Activated naive CD4-positive, alpha-beta T cell treated with anti-CD3 and anti-CD28 coated beads, Interleukin-2, amount 50 U/mL, for 72 hours (primary cell): ENCODE data around the gene EID2. TPM values are rescaled to one million over a fixed set of nuclear protein-coding genes. Genes with fewer than 3 reads are reported as not detected.

Experiments used
- ATAC-seq, 2 donors: fragments of 150-1000 bp; cut with Tn5 transposase; 2 replicates each; pipeline ENCODE4 v1.10.0; 2021; ENCODE audit warnings: mild to moderate bottlenecking in 2 of 2, moderate library complexity in 2 of 2
- DNase-seq, 2 donors: peaks; one replicate each; pipeline ENCODE4 v3.0.0; 2021 to 2022; ENCODE audit warnings: low spot score in 2 of 2
- H3K27ac Mint-ChIP-seq, 2 donors: one replicate each; pipeline ENCODE4 v1.8.0; 2022; ENCODE audit warnings: mild to moderate bottlenecking in 2 of 2, mixed read lengths in 2 of 2
- H3K36me3 Mint-ChIP-seq, 2 donors: one replicate each; pipeline ENCODE4 v1.8.0; 2022; ENCODE audit warnings: mixed read lengths in 2 of 2
- H3K9me3 Mint-ChIP-seq, 2 donors: one replicate each; pipeline ENCODE4 v1.8.0; 2022; ENCODE audit warnings: mixed read lengths in 2 of 2
- total RNA-seq, 2 donors: library from RNA; stranded (reverse); gene quantifications; one replicate each; pipeline ENCODE4 v1.2.3, GENCODE V29; 2022

The EID2 gene
- total RNA-seq, 2 donors from 2014 or later = 11.4 to 12.7 TPM

GRCh38 chr19:39497996-39498797 lies 41.8 kb downstream of the EID2 start:
- Mint-ChIP-seq H3K36me3 (peaks cover 7 to 13% of the 10 kb centered on the region in 2 donors), H3K9me3 (no peaks in the 10 kb centered on the region), H3K27ac (no peak overlapping the region)
- ATAC-seq (peak; percentile 36 to 62), DNase-seq (no peak)

- H3K9me3 Mint-ChIP-seq = no peaks in the 10 kb centered on the region
- peaks cover 7 to 13% of the 10 kb centered on the region in 2 donors for H3K36me3 Mint-ChIP-seq
- no peak for ATAC-seq
- H3K27ac Mint-ChIP-seq = no peak overlapping the region
- no peak for DNase-seq
Observed at GRCh38 chr19:39497701-39497995, 42.3 kb downstream of the EID2 start.

- no peak for DNase-seq
- Mint-ChIP-seq H3K27ac (no peak overlapping the region), H3K9me3 (no peaks in the 10 kb centered on the region), H3K36me3 (peaks cover 7 to 13% of the 10 kb centered on the region in 2 donors)
- ATAC-seq = no peak
Observed at GRCh38 chr19:39496063-39496462, 43.9 kb downstream of the EID2 start.

- DNase-seq (no peak), ATAC-seq (no peak)
- no peaks in the 10 kb centered on the region for H3K9me3 Mint-ChIP-seq
- peaks cover 3 to 9% of the 10 kb centered on the region in 2 donors for H3K36me3 Mint-ChIP-seq
- H3K27ac Mint-ChIP-seq = no peak overlapping the region
Observed at GRCh38 chr19:39494661-39495060, 45.3 kb downstream of the EID2 start.

GRCh38 chr19:39492788-39493187 lies 47.2 kb downstream of the EID2 start:
- H3K27ac Mint-ChIP-seq = no peak overlapping the region
- ATAC-seq (no peak), DNase-seq (no peak)

GRCh38 chr19:39492225-39492624 lies 47.7 kb downstream of the EID2 start:
- ATAC-seq (no peak), DNase-seq (no peak)
- no peak overlapping the region for H3K27ac Mint-ChIP-seq
- no peaks in the 10 kb centered on the region for H3K9me3 Mint-ChIP-seq
- peaks cover 6 to 8% of the 10 kb centered on the region in 2 donors for H3K36me3 Mint-ChIP-seq

More at GRCh38 chr19:39492788-39493187, 47.2 kb downstream of the EID2 start:
- no peaks in the 10 kb centered on the region for H3K9me3 Mint-ChIP-seq
- H3K36me3 Mint-ChIP-seq = peaks cover 6 to 8% of the 10 kb centered on the region in 2 donors

GRCh38 chr19:39489756-39490155 lies 50.2 kb downstream of the EID2 start:
- H3K9me3 Mint-ChIP-seq = no peaks in the 10 kb centered on the region

More at GRCh38 chr19:39489756-39490155, 50.2 kb downstream of the EID2 start:
- peaks cover 6 to 8% of the 10 kb centered on the region in 2 donors for H3K36me3 Mint-ChIP-seq
- no peak overlapping the region for H3K27ac Mint-ChIP-seq
- DNase-seq = no peak
- ATAC-seq = no peak

Other genes starting within 250 kb of the EID2 start
- gene IFNL1, start 243.8 kb downstream of the EID2 start, total RNA-seq = 1 to 10 TPM in 1 of 2 donors, not detected in 1; 1.8 TPM
- 10 to 100 TPM in 1 of 2 donors, 1 to 10 TPM in 1; 5.3 to 11.2 TPM for gene LRFN1, start 219.3 kb downstream of the EID2 start, total RNA-seq
- 100 to 1,000 TPM; 315 to 372 TPM for gene GMFG, start 204.1 kb downstream of the EID2 start, total RNA-seq
- 10 to 100 TPM; 42.1 to 56.1 TPM for gene SAMD4B, start 197.7 kb downstream of the EID2 start, total RNA-seq
- gene PAF1, start 149.1 kb downstream of the EID2 start, total RNA-seq = 10 to 100 TPM; 42.2 to 58.2 TPM
- 10 to 100 TPM; 22.2 to 23.6 TPM for gene MED29, start 148.8 kb downstream of the EID2 start, total RNA-seq
- gene ZFP36, start 133.3 kb downstream of the EID2 start, total RNA-seq = 100 to 1,000 TPM in 1 of 2 donors, 10 to 100 TPM in 1; 59.7 to 183 TPM
- gene PLEKHG2, start 127.5 kb downstream of the EID2 start, total RNA-seq = 10 to 100 TPM; 52.4 to 55.6 TPM
- gene RPS16, start 104.2 kb downstream of the EID2 start, total RNA-seq = 1,000 to 10,000 TPM; 3,128 to 3,624 TPM
- 100 to 1,000 TPM; 197 to 211 TPM for gene SUPT5H, start 94.6 kb downstream of the EID2 start, total RNA-seq
- 10 to 100 TPM; 71.2 to 84.8 TPM for gene TIMM50, start 59.3 kb downstream of the EID2 start, total RNA-seq
- under 1 TPM; 0.46 to 0.97 TPM for gene DLL3, start 41.2 kb downstream of the EID2 start, total RNA-seq
- not detected for gene SELENOV, start 25.0 kb downstream of the EID2 start, total RNA-seq
- gene EID2B, start 7.3 kb downstream of the EID2 start, total RNA-seq = 1 to 10 TPM; 3.0 to 4.6 TPM
- not detected for gene LGALS13, start 62.4 kb upstream of the EID2 start, total RNA-seq
- gene LGALS16, start 115.8 kb upstream of the EID2 start, total RNA-seq = not detected
- 1 to 10 TPM; 3.3 to 5.1 TPM for gene LGALS14, start 164.3 kb upstream of the EID2 start, total RNA-seq
- 1 to 10 TPM in 1 of 2 donors, under 1 TPM in 1; 0.86 to 1.0 TPM for gene CLC, start 197.9 kb upstream of the EID2 start, total RNA-seq
- gene LEUTX, start 238.7 kb upstream of the EID2 start, total RNA-seq = not detected